Central memory CD8-positive, alpha-beta T cell (primary cell): Measurements from ENCODE around the gene TMEM17.
A peak's percentile ranks its signal among the peaks of the same experiment; 100 is the strongest.
"Not testable (repeated sequence)": the region's sequence is repeated elsewhere in the genome, so short reads cannot be mapped to it uniquely, and the experiment has no call there.

Experiments used
- ATAC-seq: fragments of 150-1000 bp; cut with Tn5 transposase; replicated peaks from 2 replicates; pipeline ENCODE4 v1.10.0; 2022; ENCODE audit warnings: mild to moderate bottlenecking, moderate FRiP score, moderate number of reproducible peaks; ENCODE audit not compliant: poor library complexity, severe bottlenecking; ENCODE audit errors: extremely low read depth
- DNase-seq, 2 donors: peaks; one replicate each; pipeline ENCODE4 v3.0.0; 2021; ENCODE audit warnings: low spot score in 2 of 2
- H3K27ac Mint-ChIP-seq: one replicate; pipeline ENCODE4 v1.8.0; 2022; ENCODE audit warnings: low read depth, mild to moderate bottlenecking, moderate library complexity, mixed read lengths
- H3K27me3 Mint-ChIP-seq: one replicate; pipeline ENCODE4 v1.8.0; 2022; ENCODE audit warnings: mixed read lengths
- H3K36me3 Mint-ChIP-seq: one replicate; pipeline ENCODE4 v1.8.0; 2022; ENCODE audit warnings: mild to moderate bottlenecking, moderate library complexity, mixed read lengths; ENCODE audit not compliant: insufficient read depth
- H3K4me1 Mint-ChIP-seq: one replicate; pipeline ENCODE4 v1.8.0; 2022; ENCODE audit warnings: mixed read lengths
- H3K4me3 Mint-ChIP-seq: one replicate; pipeline ENCODE4 v1.8.0; 2022; ENCODE audit warnings: mild to moderate bottlenecking, moderate library complexity, mixed read lengths
- H3K9me3 Mint-ChIP-seq: one replicate; pipeline ENCODE4 v1.8.0; 2022; ENCODE audit warnings: mixed read lengths

The TMEM17 gene

DNA sequence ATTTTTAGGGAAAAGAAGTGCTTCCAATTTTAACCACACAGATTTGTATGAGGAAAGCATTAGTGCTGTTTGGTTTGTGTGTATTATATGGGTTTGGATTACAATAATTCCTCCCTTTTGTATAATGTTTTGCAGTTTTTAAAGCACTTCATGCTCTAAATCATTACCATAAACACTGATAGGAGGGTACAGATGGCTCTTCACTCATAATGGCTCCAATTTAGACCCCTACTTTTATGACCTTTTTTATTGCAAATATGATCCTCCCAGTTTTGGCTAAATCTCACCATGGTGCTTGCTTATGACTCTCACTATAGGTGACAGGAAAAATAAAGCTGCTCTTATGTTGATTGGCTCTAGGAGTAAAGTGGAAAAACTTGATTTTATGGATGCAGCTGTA lies 23.8 kb upstream of the TMEM17 start:
- Mint-ChIP-seq H3K9me3 (peaks cover 6% of the 10 kb centered on the region), H3K27ac (no peak overlapping the region), H3K27me3 (peaks cover 73% of the 10 kb centered on the region), H3K4me1 (no peaks in the 10 kb centered on the region), H3K4me3 (no peak overlapping the region), H3K36me3 (peaks cover 2% of the 10 kb centered on the region)
- ATAC-seq (no peak), DNase-seq (no peak)

GRCh38 chr2:62527478-62528210 lies 21.6 kb upstream of the TMEM17 start:
- Mint-ChIP-seq H3K27me3 (peaks cover 75% of the 10 kb centered on the region), H3K27ac (no peak overlapping the region), H3K36me3 (no peaks in the 10 kb centered on the region), H3K4me1 (no peaks in the 10 kb centered on the region), H3K9me3 (no peaks in the 10 kb centered on the region), H3K4me3 (no peak overlapping the region)
- ATAC-seq = no peak
- no peak for DNase-seq

DNA sequence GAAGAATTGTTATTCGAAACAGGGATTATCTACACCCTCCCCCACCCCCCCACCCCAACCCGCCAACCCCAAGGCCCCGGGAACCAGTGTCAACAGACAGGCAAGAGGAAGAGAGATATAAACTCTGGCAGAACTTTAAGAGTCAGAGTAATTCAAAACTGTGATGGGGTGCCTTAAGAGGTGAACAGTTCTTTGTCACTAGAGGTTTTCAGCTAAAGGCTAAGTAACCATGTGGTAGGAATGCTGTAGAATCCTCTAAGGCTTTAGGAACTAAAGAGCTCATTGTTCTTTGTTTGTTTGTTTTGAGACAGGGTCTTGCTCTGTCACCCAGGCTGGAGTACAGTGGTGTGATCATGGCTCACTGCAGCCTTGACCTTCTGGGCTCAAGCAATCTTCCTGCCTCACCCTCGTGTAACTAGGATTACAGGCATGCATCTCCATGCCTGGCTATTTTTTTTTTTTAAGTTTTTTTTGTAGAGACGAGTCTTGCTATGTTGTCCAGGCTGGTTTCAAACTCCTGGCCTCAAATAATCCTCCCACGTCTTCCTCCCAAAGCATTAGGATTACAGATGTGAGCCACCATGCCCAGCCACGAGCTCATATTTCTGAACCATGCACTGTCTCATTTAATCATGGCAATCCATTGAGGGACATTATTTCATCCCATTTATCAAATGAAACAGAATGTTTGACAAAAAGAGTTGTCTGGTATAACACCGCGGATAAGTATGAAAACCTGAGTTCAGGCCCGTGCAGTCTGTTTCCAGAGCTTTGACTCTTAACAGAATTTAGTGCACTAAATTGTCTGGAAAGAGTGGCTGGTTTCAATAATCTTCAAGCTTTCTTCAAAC lies 20.8 kb upstream of the TMEM17 start:
- no peak overlapping the region for H3K4me3 Mint-ChIP-seq
- ATAC-seq = no peak
- H3K4me1 Mint-ChIP-seq = no peaks in the 10 kb centered on the region

DNA sequence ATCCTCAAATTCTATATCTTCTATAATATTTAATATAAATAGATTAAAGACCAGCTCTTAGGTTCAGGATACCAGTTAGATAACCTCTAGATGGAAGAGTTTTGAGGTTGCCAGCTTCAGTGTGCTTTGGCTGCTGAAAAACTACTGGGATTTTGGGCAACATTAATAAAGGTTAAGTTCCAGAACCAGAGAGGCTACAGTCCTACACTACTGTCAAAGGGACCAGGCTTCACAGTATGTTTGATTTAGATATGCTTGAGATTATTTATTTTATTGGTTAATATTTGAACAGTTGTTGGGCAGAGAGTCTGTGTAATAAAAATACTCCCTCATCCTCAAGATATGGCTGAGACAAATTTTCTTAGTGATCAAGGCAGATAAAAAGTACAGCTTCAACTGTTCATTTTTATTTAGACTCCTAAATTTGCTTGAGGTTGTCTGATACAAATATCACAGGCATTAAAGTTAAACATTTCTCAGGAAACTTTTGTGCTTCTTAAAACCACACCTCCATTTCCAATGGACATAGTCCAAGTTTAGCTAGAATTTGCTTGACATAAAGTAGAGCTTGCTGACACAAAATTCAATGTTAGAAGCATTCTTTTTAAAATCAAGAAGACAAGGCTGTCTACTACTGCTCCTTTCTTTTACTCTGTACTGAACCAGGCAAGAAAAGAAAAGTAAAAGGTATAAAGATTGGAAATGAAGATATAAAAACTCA lies 19.7 kb upstream of the TMEM17 start:
- no peak overlapping the region for H3K4me3 Mint-ChIP-seq

More for the DNA sequence above, 20.8 kb upstream of the TMEM17 start:
- Mint-ChIP-seq H3K36me3 (no peaks in the 10 kb centered on the region), H3K9me3 (no peaks in the 10 kb centered on the region), H3K27me3 (peaks cover 67% of the 10 kb centered on the region), H3K27ac (no peak overlapping the region)
- no peak for DNase-seq

GRCh38 chr2:62524293-62524941 lies 18.4 kb upstream of the TMEM17 start:
- H3K36me3 Mint-ChIP-seq = no peaks in the 10 kb centered on the region
- DNase-seq (no peak), ATAC-seq (no peak)
- H3K27me3 Mint-ChIP-seq = peaks cover 44% of the 10 kb centered on the region
- H3K4me3 Mint-ChIP-seq = no peak overlapping the region
- no peak overlapping the region for H3K27ac Mint-ChIP-seq
- H3K9me3 Mint-ChIP-seq = no peaks in the 10 kb centered on the region
- no peaks in the 10 kb centered on the region for H3K4me1 Mint-ChIP-seq

More for the DNA sequence above, 19.7 kb upstream of the TMEM17 start:
- H3K36me3 Mint-ChIP-seq = no peaks in the 10 kb centered on the region
- no peaks in the 10 kb centered on the region for H3K9me3 Mint-ChIP-seq
- ATAC-seq (no peak), DNase-seq (no peak)
- no peak overlapping the region for H3K27ac Mint-ChIP-seq
- H3K4me1 Mint-ChIP-seq = no peaks in the 10 kb centered on the region
- H3K27me3 Mint-ChIP-seq = peaks cover 57% of the 10 kb centered on the region

DNA sequence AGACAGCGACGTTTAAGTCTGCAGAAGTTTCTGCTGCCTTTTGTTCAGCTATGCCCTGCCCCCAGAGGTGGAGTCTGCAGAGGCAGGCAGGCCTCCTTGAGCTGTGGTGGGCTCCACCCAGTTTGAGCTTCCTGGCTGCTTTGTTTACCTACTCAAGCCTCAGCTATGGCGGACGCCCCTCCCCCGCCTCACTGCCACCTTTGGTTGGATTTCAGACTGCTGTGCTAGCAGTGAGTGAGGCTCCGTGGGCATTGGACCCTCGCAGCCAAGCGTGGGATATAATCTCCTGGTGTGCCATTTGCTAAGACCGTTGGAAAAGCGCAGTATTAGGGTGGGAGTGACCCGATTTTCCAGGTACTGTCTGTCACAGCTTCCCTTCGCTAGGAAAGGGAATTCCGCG lies 15.1 kb upstream of the TMEM17 start:
- H3K27ac Mint-ChIP-seq, H3K36me3 Mint-ChIP-seq, H3K4me3 Mint-ChIP-seq, H3K4me1 Mint-ChIP-seq, DNase-seq, H3K9me3 Mint-ChIP-seq, ATAC-seq: not testable (repeated sequence)
- H3K27me3 Mint-ChIP-seq = peaks cover 38% of the 10 kb centered on the region

DNA sequence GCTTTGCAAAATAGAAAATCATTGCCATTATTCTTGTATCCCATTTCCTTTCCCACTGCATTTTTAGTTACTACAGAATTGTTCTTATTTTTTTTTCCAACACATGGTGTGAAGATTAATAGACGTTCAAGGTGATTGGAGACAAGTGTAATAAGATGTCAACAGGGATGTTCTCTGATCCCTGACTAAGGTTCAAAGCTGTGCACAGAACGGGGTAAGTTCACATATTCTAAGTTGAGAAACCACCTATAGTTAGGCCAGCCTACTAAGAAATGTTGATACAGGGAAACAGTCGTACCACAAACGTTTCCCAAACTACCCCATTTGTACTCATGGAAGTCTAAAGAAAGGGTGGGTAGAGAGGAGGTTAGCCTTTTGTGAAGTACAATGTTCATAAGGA lies 6.4 kb upstream of the TMEM17 start:
- Mint-ChIP-seq H3K27ac (no peak overlapping the region), H3K36me3 (no peaks in the 10 kb centered on the region), H3K4me1 (no peaks in the 10 kb centered on the region), H3K9me3 (no peaks in the 10 kb centered on the region), H3K27me3 (peaks cover 50% of the 10 kb centered on the region), H3K4me3 (no peak overlapping the region)
- ATAC-seq (no peak), DNase-seq (no peak)

DNA sequence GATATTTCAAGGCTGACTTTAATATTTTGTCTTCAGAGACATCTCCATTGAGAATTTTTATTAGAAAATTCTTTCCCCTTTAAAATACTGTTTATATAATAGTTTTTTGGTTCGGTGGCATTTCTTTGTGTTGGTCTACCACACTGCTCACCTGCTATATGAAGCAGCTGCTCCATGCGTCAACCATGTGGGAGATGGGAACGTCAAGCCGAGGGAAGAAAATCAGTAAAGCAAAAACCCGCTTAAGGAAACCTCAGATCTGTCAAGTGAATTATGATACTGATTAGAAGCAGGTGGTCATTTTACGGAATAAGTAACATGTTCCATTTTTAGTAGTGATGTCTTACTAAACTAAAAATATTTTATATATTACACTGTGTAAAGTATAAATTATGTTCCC lies 5.6 kb upstream of the TMEM17 start:
- no peak overlapping the region for H3K4me3 Mint-ChIP-seq
- H3K9me3 Mint-ChIP-seq = no peaks in the 10 kb centered on the region
- no peak for DNase-seq
- H3K27me3 Mint-ChIP-seq = peaks cover 50% of the 10 kb centered on the region
- no peak for ATAC-seq
- H3K4me1 Mint-ChIP-seq = peaks cover under 1% of the 10 kb centered on the region
- no peak overlapping the region for H3K27ac Mint-ChIP-seq
- no peaks in the 10 kb centered on the region for H3K36me3 Mint-ChIP-seq

- no peak overlapping the region for H3K27ac Mint-ChIP-seq
Observed at GRCh38 chr2:62506421-62506750, 391 bp upstream of the TMEM17 start.

DNA sequence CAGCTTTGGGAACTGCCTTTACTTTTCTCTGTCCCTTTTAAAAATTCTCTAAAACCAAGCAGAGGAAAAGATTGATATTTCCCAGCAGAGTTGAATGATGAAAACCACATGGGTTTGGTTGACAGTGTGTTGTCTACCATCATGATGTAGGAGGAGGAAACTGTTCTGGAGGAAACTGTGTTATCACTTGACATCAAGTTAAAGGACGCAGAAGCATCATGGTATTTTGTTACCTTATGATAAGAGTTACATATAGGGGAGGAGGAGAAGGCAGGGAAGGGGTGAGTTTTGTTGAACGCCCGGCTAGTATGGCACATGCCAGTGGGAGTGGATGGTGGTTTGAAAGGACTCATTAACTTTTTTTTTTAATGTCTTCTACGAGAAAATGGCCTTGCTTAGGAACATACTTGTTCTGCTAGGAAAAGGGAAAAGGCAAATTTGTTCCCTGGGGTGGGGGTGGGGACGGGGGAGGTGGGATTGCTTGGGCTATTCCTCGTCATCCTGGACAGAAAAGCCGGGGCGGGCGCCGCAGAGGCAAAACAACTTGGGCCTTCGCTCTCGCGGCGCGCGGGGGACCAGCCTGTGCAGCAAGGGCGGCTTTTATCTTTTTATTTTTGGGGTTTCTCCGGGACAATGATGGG lies 766 bp downstream of the TMEM17 start:
- Mint-ChIP-seq H3K27ac (peak overlapping the region; percentile 26), H3K9me3 (no peaks in the 10 kb centered on the region), H3K4me1 (peaks cover 12% of the 10 kb centered on the region), H3K27me3 (peaks cover 11% of the 10 kb centered on the region), H3K4me3 (peak overlapping the region; percentile 79), H3K36me3 (no peaks in the 10 kb centered on the region)
- DNase-seq = no peak
- no peak for ATAC-seq

More at GRCh38 chr2:62506421-62506750, 391 bp upstream of the TMEM17 start:
- Mint-ChIP-seq H3K36me3 (no peaks in the 10 kb centered on the region), H3K9me3 (no peaks in the 10 kb centered on the region), H3K4me1 (peaks cover 12% of the 10 kb centered on the region), H3K4me3 (peak overlapping the region; percentile 79), H3K27me3 (peaks cover 11% of the 10 kb centered on the region)
- ATAC-seq (peak; percentile 30), DNase-seq (no peak)

DNA sequence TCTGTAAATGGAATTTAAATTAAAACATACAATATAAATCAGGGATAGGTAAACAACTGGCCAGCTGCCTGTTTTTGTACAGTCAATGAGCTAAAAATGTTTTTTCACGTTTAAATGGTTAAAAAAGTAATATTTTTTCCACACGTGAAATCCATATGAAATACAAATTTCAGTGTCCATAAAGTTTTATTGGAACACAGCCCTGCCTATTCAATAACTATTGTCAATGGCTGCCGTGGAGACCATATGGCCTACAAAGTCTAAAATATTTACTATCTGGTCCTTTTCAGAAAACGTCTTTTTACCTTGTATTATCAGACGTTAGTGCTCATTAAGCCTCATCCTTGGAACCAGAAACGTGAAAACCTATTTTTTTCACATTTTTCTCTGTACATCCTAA lies 1.3 kb downstream of the TMEM17 start:
- Mint-ChIP-seq H3K36me3 (no peaks in the 10 kb centered on the region), H3K4me3 (peak overlapping the region; percentile 79), H3K9me3 (no peaks in the 10 kb centered on the region), H3K4me1 (peaks cover 12% of the 10 kb centered on the region), H3K27me3 (peaks cover 11% of the 10 kb centered on the region), H3K27ac (peak overlapping the region; percentile 26)
- no peak for DNase-seq
- no peak for ATAC-seq
